ENCODE measurements around the gene MYLK.

- TF ChIP-seq EZH2phosphoT487 (IDR thresholded peaks at IDR 0.05; ENCODE audit: low read depth, severe bottlenecking, unreplicated experiment), result no peak
- no peak for TF ChIP-seq EZH2 (IDR thresholded peaks at IDR 0.05; ENCODE audit: borderline replicate concordance)
Observed at GRCh38 chr3:123843668-123844067, 40.5 kb downstream of the MYLK start.
